HepG2 (cell line): ENCODE results near the gene RPS2. TPM values are rescaled to one million over a fixed set of nuclear protein-coding genes. Genes with fewer than 3 reads are reported as not detected.

Source experiments
- ARNT2 ChIP-seq: sonication (generic); formaldehyde crosslinking; IDR thresholded peaks from 2 replicates; pipeline ENCODE4 v1.8.0; 2022; ENCODE audit warnings: mild to moderate bottlenecking, low read depth, missing genetic modification reagents, moderate library complexity
- ATF6 ChIP-seq: sonication (generic); formaldehyde crosslinking; conservative IDR thresholded peaks from 2 replicates; pipeline ENCODE4 v1.4.0; 2020; ENCODE audit warnings: missing genetic modification reagents
- ATF7 ChIP-seq, 2 experiments: fragments of 450-650 bp in 1 of 2; sonication (generic) in 1 of 2; formaldehyde crosslinking in 1 of 2; IDR thresholded peaks; 2 replicates each; pipeline versions ENCODE4 v1.4.0 to v1.6.1; 2016 to 2020; ENCODE audit warnings: antibody characterized with exemption in 1 of 2, mild to moderate bottlenecking in 1 of 2, missing genetic modification reagents in 1 of 2
- BRD4 ChIP-seq: sonication (generic); formaldehyde crosslinking; IDR thresholded peaks from 2 replicates; pipeline ENCODE4 v1.4.0; 2020; ENCODE audit warnings: missing genetic modification reagents
- ESRRA ChIP-seq: sonication (generic); formaldehyde crosslinking; IDR thresholded peaks from 2 replicates; pipeline ENCODE4 v1.5.1; 2020; ENCODE audit warnings: mild to moderate bottlenecking, low read depth, missing genetic modification reagents
- JUNB ChIP-seq: sonication (generic); formaldehyde crosslinking; IDR thresholded peaks from 2 replicates; pipeline ENCODE4 v1.8.0; 2022; ENCODE audit warnings: missing genetic modification reagents, mild to moderate bottlenecking, borderline replicate concordance
- NCOA5 ChIP-seq: sonication (generic); formaldehyde crosslinking; IDR thresholded peaks from 2 replicates; pipeline ENCODE4 v1.4.0; 2020; ENCODE audit warnings: missing genetic modification reagents
- RFXAP ChIP-seq: sonication (generic); formaldehyde crosslinking; IDR thresholded peaks from 2 replicates; pipeline ENCODE4 v1.4.0; 2020; ENCODE audit warnings: missing genetic modification reagents, borderline replicate concordance
- polyA plus RNA-seq, 8 experiments: library from polyadenylated mRNA; depleted of rRNA in 3 of 8; stranded (reverse) in 7 of 8; unstranded in 1 of 8; fragments of >200 nt; fragmentation: Illumina TruSeq in 4 of 8; extraction: Trizol in 4 of 8; gene quantifications; 2 replicates each; pipeline versions ENCODE4 v1.2.1 to v1.2.3, GENCODE V29; 2011 to 2016; ENCODE audit warnings: low read depth in 4 of 8, missing spikeins in 1 of 8, mixed read lengths in 1 of 8; ENCODE audit not compliant: insufficient read depth in 1 of 8
- total RNA-seq, 5 experiments: library from RNA; depleted of rRNA; stranded (reverse); fragments of >200 nt; fragmentation: Illumina TruSeq; extraction: Trizol; gene quantifications; 2 replicates each; pipeline ENCODE4 v1.2.3, GENCODE V29; 2016; ENCODE audit warnings: low read depth in 1 of 5
- TF ChIP-seq, protein P1 (sequence below): sonication (generic); formaldehyde crosslinking; IDR thresholded peaks from 2 replicates; pipeline ENCODE4 v1.4.0; 2020; ENCODE audit warnings: mild to moderate bottlenecking, missing genetic modification reagents
- TF ChIP-seq, protein P2 (sequence below), 2 experiments: fragments of 450-650 bp in 1 of 2; sonication (generic) in 1 of 2; formaldehyde crosslinking in 1 of 2; IDR thresholded peaks; 2 replicates each; pipeline versions ENCODE4 v1.6.1 to v1.8.0; 2016 to 2022; ENCODE audit warnings: antibody characterized with exemption in 1 of 2, mild to moderate bottlenecking in 1 of 2, missing genetic modification reagents in 1 of 2
- TF ChIP-seq, protein P3 (sequence below): sonication (generic); formaldehyde crosslinking; IDR thresholded peaks from 2 replicates; pipeline ENCODE4 v1.5.0; 2020; ENCODE audit warnings: mild to moderate bottlenecking, missing genetic modification reagents
- TF ChIP-seq, protein P4 (sequence below): IDR thresholded peaks from 2 replicates; pipeline ENCODE4 v1.6.1; 2016; ENCODE audit warnings: low read depth, borderline replicate concordance

The RPS2 gene
- total and polyA plus RNA-seq, 2 of the 13 experiments (the other 11 are each of a cell fraction or from before 2014, with no cell fraction given) = 1,908 to 4,514 TPM

- TF ChIP-seq, protein P1, sequence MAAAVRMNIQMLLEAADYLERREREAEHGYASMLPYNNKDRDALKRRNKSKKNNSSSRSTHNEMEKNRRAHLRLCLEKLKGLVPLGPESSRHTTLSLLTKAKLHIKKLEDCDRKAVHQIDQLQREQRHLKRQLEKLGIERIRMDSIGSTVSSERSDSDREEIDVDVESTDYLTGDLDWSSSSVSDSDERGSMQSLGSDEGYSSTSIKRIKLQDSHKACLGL (CRISPR knock-in tag) = peak; percentile 64; the same call in 1 of the 2 replicates
- TF ChIP-seq BRD4 (peak; percentile 76; the same call in 1 of the 2 replicates), JUNB (CRISPR knock-in tag) (no peak), ATF7 (IDR thresholded peaks at IDR 0.05) (no peak), ATF7 (CRISPR knock-in tag; IDR thresholded peaks at IDR 0.05) (0 out of 2 replicates have a peak, but pooled peaks have one; percentile 43), NCOA5 (CRISPR knock-in tag) (no peak), ARNT2 (CRISPR knock-in tag) (peak; percentile 73), ATF6 (CRISPR knock-in tag) (no peak), RFXAP (CRISPR knock-in tag) (peak; percentile 88), ESRRA (CRISPR knock-in tag) (peak; percentile 48; the same call in 1 of the 2 replicates)
- TF ChIP-seq, protein P2, sequence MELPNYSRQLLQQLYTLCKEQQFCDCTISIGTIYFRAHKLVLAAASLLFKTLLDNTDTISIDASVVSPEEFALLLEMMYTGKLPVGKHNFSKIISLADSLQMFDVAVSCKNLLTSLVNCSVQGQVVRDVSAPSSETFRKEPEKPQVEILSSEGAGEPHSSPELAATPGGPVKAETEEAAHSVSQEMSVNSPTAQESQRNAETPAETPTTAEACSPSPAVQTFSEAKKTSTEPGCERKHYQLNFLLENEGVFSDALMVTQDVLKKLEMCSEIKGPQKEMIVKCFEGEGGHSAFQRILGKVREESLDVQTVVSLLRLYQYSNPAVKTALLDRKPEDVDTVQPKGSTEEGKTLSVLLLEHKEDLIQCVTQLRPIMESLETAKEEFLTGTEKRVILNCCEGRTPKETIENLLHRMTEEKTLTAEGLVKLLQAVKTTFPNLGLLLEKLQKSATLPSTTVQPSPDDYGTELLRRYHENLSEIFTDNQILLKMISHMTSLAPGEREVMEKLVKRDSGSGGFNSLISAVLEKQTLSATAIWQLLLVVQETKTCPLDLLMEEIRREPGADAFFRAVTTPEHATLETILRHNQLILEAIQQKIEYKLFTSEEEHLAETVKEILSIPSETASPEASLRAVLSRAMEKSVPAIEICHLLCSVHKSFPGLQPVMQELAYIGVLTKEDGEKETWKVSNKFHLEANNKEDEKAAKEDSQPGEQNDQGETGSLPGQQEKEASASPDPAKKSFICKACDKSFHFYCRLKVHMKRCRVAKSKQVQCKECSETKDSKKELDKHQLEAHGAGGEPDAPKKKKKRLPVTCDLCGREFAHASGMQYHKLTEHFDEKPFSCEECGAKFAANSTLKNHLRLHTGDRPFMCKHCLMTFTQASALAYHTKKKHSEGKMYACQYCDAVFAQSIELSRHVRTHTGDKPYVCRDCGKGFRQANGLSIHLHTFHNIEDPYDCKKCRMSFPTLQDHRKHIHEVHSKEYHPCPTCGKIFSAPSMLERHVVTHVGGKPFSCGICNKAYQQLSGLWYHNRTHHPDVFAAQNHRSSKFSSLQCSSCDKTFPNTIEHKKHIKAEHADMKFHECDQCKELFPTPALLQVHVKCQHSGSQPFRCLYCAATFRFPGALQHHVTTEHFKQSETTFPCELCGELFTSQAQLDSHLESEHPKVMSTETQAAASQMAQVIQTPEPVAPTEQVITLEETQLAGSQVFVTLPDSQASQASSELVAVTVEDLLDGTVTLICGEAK (IDR thresholded peaks at IDR 0.05) = no peak
- TF ChIP-seq, protein P2 (CRISPR knock-in tag; IDR thresholded peaks at IDR 0.05) = peak; percentile 76
- TF ChIP-seq, protein P3, sequence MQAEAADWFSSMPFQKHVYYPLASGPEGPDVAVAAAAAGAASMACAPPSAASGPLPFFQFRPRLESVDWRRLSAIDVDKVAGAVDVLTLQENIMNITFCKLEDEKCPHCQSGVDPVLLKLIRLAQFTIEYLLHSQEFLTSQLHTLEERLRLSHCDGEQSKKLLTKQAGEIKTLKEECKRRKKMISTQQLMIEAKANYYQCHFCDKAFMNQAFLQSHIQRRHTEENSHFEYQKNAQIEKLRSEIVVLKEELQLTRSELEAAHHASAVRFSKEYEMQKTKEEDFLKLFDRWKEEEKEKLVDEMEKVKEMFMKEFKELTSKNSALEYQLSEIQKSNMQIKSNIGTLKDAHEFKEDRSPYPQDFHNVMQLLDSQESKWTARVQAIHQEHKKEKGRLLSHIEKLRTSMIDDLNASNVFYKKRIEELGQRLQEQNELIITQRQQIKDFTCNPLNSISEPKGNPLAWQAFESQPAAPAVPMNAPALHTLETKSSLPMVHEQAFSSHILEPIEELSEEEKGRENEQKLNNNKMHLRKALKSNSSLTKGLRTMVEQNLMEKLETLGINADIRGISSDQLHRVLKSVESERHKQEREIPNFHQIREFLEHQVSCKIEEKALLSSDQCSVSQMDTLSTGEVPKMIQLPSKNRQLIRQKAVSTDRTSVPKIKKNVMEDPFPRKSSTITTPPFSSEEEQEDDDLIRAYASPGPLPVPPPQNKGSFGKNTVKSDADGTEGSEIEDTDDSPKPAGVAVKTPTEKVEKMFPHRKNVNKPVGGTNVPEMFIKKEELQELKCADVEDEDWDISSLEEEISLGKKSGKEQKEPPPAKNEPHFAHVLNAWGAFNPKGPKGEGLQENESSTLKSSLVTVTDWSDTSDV (CRISPR knock-in tag) = peak; percentile 76
- TF ChIP-seq, protein P4, sequence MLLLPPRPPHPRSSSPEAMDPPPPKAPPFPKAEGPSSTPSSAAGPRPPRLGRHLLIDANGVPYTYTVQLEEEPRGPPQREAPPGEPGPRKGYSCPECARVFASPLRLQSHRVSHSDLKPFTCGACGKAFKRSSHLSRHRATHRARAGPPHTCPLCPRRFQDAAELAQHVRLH (CRISPR knock-in tag) = peak; percentile 49; the same call in 1 of the 2 replicates
Observed at GRCh38 chr16:1959269-1960039, 5.2 kb downstream of the RPS2 start, which contains the start of gene NDUFB10 (continued).
